Activated naive CD4-positive, alpha-beta T cell treated with anti-CD3 and anti-CD28 coated beads, Interleukin-2, amount 10 ng/mL, durations not matched to agents 7 days and 5 days (primary cell): ENCODE results near the gene PAGE1.

ENCODE experiments used
- CTCF ChIA-PET: fragments of 350-600 bp; sonication (Branson Sonifier 250); formaldehyde crosslinking; loops from one replicate; lab custom pipeline; 2021; ENCODE audit warnings: antibody characterized with exemption; lab: Charles Lee
- DNase-seq: peaks from one replicate; pipeline ENCODE4 v3.0.0-alpha.2; 2020
- H3K27ac Mint-ChIP-seq: one replicate; pipeline ENCODE4 v1.8.0; 2021; ENCODE audit warnings: mild to moderate bottlenecking, moderate library complexity, mixed read lengths
- H3K27me3 Mint-ChIP-seq: one replicate; pipeline ENCODE4 v1.8.0; 2021; ENCODE audit warnings: mild to moderate bottlenecking, mixed read lengths
- H3K36me3 Mint-ChIP-seq: one replicate; pipeline ENCODE4 v1.8.0; 2021; ENCODE audit warnings: mixed read lengths
- H3K4me1 Mint-ChIP-seq: one replicate; pipeline ENCODE4 v1.8.0; 2021; ENCODE audit warnings: mixed read lengths
- H3K4me3 Mint-ChIP-seq: one replicate; pipeline ENCODE4 v1.8.0; 2021; ENCODE audit warnings: mild to moderate bottlenecking, moderate library complexity, mixed read lengths
- H3K9me3 Mint-ChIP-seq: one replicate; pipeline ENCODE4 v1.8.0; 2021; ENCODE audit warnings: mixed read lengths

The PAGE1 gene

DNA sequence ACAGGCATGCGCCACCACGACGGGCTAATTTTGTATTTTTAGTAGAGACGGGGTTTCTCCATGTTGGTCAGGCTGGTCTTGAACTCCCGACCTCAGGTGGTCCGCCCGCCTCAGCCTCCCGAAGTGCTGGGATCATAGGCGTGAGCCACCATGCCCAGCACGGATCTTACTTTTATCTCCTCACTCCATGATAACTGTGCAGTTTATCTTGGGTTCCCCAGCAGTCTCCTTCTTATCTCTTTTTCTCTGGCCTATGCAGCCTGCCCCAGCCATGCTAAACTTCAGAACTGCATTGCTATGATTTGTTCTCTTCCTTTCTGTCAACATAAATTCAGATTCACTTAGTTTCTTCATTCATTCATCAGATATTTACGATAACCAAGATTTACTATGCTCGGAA is 22.4 kb downstream of the PAGE1 start:
- Mint-ChIP-seq H3K27ac (no peak overlapping the region), H3K27me3 (no peaks in the 10 kb centered on the region), H3K9me3 (no peaks in the 10 kb centered on the region), H3K4me1 (no peaks in the 10 kb centered on the region), H3K4me3 (no peak overlapping the region), H3K36me3 (no peaks in the 10 kb centered on the region)
- CTCF ChIA-PET = no interaction called here
- no peak for DNase-seq

DNA sequence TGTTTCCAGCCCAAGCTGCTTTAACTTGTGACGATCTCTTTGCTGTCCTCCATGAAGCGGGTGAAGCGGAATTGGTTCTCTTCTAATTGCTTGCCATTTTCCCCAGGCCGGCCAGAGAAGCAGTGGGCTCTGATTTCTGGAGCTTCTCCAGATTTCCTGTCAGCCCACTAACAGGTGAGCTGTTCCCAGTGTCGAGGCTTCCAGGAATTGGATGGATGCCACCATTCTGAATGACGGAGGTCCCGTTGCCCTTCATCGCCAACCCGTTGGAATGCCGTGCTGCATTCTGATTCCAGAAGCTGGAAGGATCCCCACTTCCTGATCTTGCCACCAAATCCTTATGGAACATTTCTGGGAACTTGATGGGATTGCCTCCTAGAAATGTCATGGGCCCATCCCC is 31.0 kb downstream of the PAGE1 start:
- no peaks in the 10 kb centered on the region for H3K9me3 Mint-ChIP-seq
- H3K27ac Mint-ChIP-seq = no peak overlapping the region
- CTCF ChIA-PET = no interaction called here
- no peaks in the 10 kb centered on the region for H3K4me1 Mint-ChIP-seq
- no peak for DNase-seq
- no peaks in the 10 kb centered on the region for H3K36me3 Mint-ChIP-seq
- no peaks in the 10 kb centered on the region for H3K27me3 Mint-ChIP-seq
- no peak overlapping the region for H3K4me3 Mint-ChIP-seq

DNA sequence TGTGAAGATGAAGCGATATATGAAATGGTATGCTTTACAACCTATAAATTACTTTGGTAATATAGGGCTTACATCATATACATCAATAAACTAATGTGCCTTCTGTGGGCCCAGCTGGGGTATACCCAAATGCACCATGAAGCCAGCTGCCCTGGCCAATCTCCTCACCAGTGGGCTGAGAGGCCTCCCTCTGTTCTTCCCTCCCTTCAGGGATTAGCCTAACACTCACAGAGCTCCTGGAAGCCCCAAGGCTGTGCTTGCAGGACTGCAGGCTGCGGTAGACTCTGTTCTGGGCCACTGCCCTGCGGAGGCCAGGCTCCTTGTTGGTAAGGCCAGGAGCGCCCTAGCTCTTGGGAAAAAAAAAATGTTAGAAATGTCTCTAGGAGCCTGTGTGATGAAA is 33.9 kb downstream of the PAGE1 start:
- H3K4me1 Mint-ChIP-seq = no peaks in the 10 kb centered on the region
- no peak overlapping the region for H3K27ac Mint-ChIP-seq
- H3K27me3 Mint-ChIP-seq = no peaks in the 10 kb centered on the region
- no peak overlapping the region for H3K4me3 Mint-ChIP-seq
- CTCF ChIA-PET = no interaction called here
- no peak for DNase-seq
- no peaks in the 10 kb centered on the region for H3K36me3 Mint-ChIP-seq
- no peaks in the 10 kb centered on the region for H3K9me3 Mint-ChIP-seq

DNA sequence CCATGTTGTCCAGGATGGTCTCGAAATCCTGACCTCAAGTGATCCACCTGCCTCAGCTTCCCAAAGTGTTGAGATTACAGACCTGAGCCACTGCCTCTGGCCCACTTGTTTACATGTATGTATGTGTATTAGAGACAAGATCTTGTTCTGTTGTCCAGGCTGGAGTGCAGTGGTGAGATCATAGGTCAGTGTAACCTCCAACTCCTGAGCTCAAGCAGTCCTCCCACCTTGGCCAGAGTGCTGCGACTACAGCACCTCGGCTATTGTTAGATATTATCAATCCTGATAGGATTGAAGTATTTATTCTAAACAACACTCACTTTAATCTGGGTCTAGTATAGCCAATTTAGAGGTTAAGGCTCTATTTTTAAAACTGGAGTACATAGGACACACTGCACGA is 36.0 kb downstream of the PAGE1 start:
- CTCF ChIA-PET = no interaction called here
- Mint-ChIP-seq H3K9me3 (no peaks in the 10 kb centered on the region), H3K36me3 (no peaks in the 10 kb centered on the region), H3K27me3 (no peaks in the 10 kb centered on the region), H3K4me1 (no peaks in the 10 kb centered on the region), H3K4me3 (no peak overlapping the region), H3K27ac (no peak overlapping the region)
- no peak for DNase-seq

DNA sequence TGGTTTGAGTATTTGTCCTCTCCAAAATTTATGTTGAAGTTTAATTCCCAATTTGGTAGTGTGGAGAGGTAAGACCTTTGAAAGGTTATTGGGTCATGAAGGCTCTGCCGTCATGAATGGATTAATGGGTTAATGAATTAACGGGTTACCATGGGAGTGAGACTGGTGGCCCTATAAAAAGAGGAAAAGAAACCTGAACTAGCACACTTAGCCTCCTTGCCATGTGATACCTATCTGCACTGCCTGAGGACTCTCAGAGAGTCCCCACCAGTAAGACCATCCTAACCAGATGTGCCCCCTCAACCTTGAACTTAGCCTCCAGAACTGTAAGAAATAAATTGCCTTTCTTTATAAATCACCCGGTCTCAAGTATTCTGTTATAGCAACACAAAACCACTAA is 39.3 kb downstream of the PAGE1 start:
- Mint-ChIP-seq H3K27ac (no peak overlapping the region), H3K4me1 (no peaks in the 10 kb centered on the region)
- DNase-seq = no peak

DNA sequence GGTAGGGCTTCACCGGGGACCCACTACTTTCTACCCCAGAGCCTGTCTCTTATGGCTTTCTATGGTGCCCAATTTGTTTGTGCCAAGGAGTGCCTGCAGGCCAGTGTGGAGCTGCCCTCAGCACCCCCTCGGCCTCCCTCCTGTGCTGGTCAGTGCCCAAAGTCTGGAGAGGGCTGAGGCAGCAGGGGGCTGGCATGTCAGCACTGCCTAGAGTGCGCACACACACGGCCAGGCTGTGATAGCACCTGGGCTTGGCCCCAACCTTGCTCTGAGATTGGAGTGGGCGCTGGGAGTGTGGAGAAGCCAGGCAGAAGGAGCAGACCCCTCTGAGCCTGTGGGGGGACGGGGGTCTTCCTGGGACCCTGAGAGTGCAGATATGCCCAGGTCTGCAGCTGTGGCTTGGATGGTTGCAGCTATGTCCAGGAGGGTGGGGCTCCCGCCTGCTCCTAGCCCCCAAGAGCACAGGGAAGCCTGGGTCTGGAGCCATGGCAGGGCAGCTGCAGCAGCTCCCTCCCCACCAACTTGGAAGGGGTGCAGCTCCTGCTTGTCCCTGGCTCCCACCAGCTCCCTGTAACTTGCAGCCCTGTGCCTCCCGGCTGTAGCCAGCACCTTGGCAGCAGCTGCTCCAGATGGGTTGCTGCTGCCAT is 50.7 kb downstream of the PAGE1 start:
- CTCF ChIA-PET = no interaction called here
- H3K4me3 Mint-ChIP-seq = no peak overlapping the region

More for the DNA sequence above, 39.3 kb downstream of the PAGE1 start:
- CTCF ChIA-PET = no interaction called here
- Mint-ChIP-seq H3K36me3 (no peaks in the 10 kb centered on the region), H3K4me3 (no peak overlapping the region), H3K27me3 (no peaks in the 10 kb centered on the region), H3K9me3 (no peaks in the 10 kb centered on the region)

More for the DNA sequence above, 50.7 kb downstream of the PAGE1 start:
- Mint-ChIP-seq H3K27ac (no peak overlapping the region), H3K36me3 (no peaks in the 10 kb centered on the region), H3K4me1 (no peaks in the 10 kb centered on the region), H3K27me3 (no peaks in the 10 kb centered on the region), H3K9me3 (no peaks in the 10 kb centered on the region)
- no peak for DNase-seq
